ENCODE measurements around the gene DNAI2.

The DNAI2 gene

DNA sequence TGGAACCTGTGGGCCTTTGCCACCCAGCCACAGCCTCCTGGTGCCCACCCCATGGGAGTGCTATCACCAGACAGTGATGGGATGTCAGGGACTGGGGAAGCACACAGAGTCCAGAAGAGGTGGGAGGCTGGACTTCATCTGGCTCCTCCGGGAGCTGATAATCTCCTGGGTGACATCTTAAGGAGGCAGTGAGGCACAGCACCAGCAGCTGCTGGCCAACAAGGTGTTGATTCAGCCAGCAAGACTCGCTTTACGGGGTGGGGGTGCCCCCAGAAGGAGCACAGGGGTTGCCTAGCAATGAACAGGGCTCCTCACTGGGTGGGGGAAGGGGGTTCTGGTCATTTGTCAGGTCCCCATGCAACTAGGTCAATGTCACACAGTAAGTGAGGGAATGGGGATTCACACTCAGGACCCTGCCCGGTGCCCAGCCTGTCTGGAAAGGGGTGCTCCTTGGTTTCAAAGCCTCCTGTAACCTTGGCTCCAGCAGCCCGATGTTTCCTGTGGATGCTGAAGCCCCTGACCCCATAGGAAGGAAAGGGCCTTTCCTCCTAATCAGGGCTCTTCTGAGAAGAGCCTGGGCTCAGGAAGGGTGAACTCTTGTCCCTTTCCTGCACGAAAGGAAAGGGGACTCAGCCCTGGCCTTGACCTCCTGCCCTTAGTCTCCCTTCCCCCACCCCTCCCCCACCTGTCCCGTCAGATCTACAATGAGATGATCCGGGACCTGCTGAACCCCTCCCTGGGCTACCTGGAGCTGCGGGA lies 69.7 kb downstream of the DNAI2 start:
- no peak for TF ChIP-seq CTCF (IDR thresholded peaks at IDR 0.05; ENCODE audit: low read depth, low read length, missing control alignments)
- no peak overlapping the region for H3K4me3 ChIP-seq (ENCODE audit: low read depth, low read length)
- no peak for DNase-seq (ENCODE audit: low read depth)

DNA sequence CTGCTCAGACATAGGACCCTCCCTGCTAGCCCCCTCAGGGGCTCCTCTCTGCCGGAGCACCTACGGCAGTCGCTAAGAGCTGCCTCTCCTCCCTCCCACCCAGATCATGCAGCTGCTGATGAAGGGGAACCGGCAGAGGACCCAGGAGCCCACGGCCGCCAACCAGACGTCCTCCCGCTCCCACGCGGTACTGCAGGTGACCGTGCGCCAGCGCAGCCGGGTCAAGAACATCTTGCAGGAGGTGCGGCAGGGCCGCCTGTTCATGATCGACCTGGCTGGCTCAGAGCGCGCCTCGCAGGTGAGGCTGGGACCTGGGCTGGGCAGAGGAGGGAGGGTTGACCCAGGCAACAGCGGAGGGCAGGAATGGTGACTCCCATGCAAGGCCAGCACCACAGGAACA lies 70.6 kb downstream of the DNAI2 start:
- TF ChIP-seq CTCF (IDR thresholded peaks at IDR 0.05; ENCODE audit: low read depth, low read length, missing control alignments): no peak
- H3K4me3 ChIP-seq (ENCODE audit: low read depth, low read length): no peak overlapping the region
- DNase-seq (ENCODE audit: low read depth): no peak

DNA sequence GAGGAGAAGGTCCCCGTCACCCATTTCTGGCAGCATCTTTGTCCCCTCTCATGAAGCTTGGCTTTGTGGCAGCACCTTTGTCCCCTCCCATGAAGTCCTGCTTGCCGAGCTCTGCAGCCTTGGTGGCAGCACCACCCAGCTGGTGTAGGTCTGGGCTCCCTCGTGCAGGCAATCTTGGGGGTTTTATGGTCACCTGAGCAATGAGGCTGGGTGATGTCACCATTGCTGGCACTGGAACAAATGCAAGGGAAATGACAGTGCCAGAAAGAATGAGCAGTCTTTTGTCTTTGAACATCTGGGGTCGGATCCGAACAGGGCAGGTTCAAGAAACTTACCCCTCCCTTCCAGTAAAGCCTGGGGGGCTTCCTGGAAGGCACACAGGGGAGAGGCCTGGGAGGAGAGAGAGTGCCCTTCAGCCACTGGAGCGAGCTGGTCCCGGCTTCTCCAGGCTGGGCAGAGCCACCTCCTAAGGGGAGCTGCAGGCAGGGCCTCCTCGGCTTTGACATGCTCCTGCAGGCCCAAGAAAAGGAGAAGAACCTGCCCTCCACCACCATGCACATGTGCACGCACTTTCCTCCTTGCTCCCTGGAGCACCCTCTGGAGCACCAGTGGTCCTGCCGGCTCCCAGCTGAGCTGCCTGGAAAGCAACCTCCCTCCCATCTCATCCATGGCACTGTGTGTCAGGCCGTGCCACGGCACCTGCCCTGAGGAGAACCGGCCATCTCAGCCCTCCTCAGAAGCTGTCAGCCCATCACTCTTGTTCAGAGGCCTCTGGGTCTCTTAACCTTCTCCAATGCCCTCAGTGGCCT lies 71.6 kb downstream of the DNAI2 start:
- TF ChIP-seq CTCF (IDR thresholded peaks at IDR 0.05; ENCODE audit: low read depth, low read length, missing control alignments): no peak
- DNase-seq (ENCODE audit: low read depth): no peak
- no peak overlapping the region for H3K4me3 ChIP-seq (ENCODE audit: low read depth, low read length)

- H3K4me3 ChIP-seq (ENCODE audit: low read depth, low read length): no peak overlapping the region
- no peak for DNase-seq (ENCODE audit: low read depth)
- TF ChIP-seq CTCF (IDR thresholded peaks at IDR 0.05; ENCODE audit: low read depth, low read length, missing control alignments): no peak
These were observed 73.6 kb downstream of the DNAI2 start for GRCh38 chr17:74347646-74348045.

GRCh38 chr17:74349120-74349519 lies 75.1 kb downstream of the DNAI2 start:
- no peak for TF ChIP-seq CTCF (IDR thresholded peaks at IDR 0.05; ENCODE audit: low read depth, low read length, missing control alignments)
- DNase-seq (ENCODE audit: low read depth): no peak
- no peak overlapping the region for H3K4me3 ChIP-seq (ENCODE audit: low read depth, low read length)

DNA sequence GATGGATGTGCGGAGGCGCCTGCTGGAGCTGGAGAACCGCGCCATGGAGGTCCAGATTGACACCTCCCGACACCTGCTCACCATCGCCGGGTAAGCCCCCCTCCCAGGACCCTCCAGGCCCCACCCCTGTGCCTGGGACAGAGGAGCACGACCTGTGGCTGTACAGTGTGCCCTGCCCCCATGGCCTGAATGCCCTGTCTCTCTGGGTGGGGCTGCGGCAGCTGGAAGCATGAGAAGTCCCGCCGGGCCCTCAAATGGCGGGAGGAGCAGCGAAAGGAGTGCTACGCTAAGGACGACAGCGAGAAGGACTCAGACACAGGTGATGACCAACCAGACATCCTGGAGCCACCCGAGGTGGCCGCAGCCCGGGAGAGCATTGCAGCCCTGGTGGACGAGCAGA lies 76.5 kb downstream of the DNAI2 start:
- TF ChIP-seq CTCF (IDR thresholded peaks at IDR 0.05; ENCODE audit: low read depth, low read length, missing control alignments): no peak
- DNase-seq (ENCODE audit: low read depth): no peak
- H3K4me3 ChIP-seq (ENCODE audit: low read depth, low read length): no peak overlapping the region
